Spleen (tissue), 11 donors: Measurements from ENCODE around the gene MACROD2. TPM values are rescaled to one million over a fixed set of nuclear protein-coding genes. Genes with fewer than 3 reads are reported as not detected.

ENCODE experiments used
- DNase-seq: peaks from one replicate; pipeline ENCODE4 v3.0.0-alpha.2; 2020
- H3K27ac ChIP-seq, 8 donors: fragments of 200-600 bp; sonication (generic) in 7 of 8; 1 replicate in 4 of 8; 2 replicates in 4 of 8; pipeline versions ENCODE4 v1.5.0 to v1.8.0; 2016 to 2021; ENCODE audit warnings: inconsistent platforms in 4 of 8, mild to moderate bottlenecking in 4 of 8, moderate library complexity in 1 of 8
- H3K27me3 ChIP-seq, 7 donors: fragments of 200-600 bp; sonication (generic) in 6 of 7; replicated peaks in 1 of 7; 1 replicate in 4 of 7; 2 replicates in 3 of 7; pipeline versions ENCODE4 v1.5.0 to v1.8.0; 2016 to 2021; ENCODE audit warnings: inconsistent platforms in 3 of 7, mild to moderate bottlenecking in 1 of 7
- H3K36me3 ChIP-seq, 6 donors: fragments of 200-600 bp; sonication (generic) in 5 of 6; 1 replicate in 4 of 6; 2 replicates in 2 of 6; pipeline versions ENCODE4 v1.5.0 to v1.8.0; 2016 to 2021; ENCODE audit warnings: inconsistent platforms in 2 of 6
- H3K4me1 ChIP-seq, 6 donors: fragments of 200-600 bp; sonication (generic) in 5 of 6; 1 replicate in 3 of 6; 2 replicates in 3 of 6; pipeline versions ENCODE4 v1.5.0 to v1.8.0; 2016 to 2021; ENCODE audit warnings: inconsistent platforms in 3 of 6
- H3K4me3 ChIP-seq, 8 donors: fragments of 200-600 bp; sonication (generic) in 7 of 8; 1 replicate in 4 of 8; 2 replicates in 4 of 8; pipeline versions ENCODE4 v1.5.0 to v1.8.0; 2016 to 2021; ENCODE audit warnings: inconsistent platforms in 4 of 8, mild to moderate bottlenecking in 4 of 8, moderate library complexity in 2 of 8
- H3K9me3 ChIP-seq, 8 donors: fragments of 200-600 bp; sonication (generic) in 7 of 8; 1 replicate in 4 of 8; 2 replicates in 4 of 8; pipeline versions ENCODE4 v1.5.0 to v1.8.0; 2016 to 2021; ENCODE audit warnings: inconsistent platforms in 4 of 8
- CTCF ChIP-seq, 11 experiments: fragments of 200-600 bp in 7 of 11; fragments of 450-650 bp in 4 of 11; sonication (generic) in 4 of 11; IDR thresholded peaks in 8 of 11; conservative IDR thresholded peaks in 3 of 11; 1 replicate in 7 of 11; 2 replicates in 4 of 11; pipeline versions ENCODE4 v1.4.0 to v1.8.0; 2016 to 2021; ENCODE audit warnings: antibody characterized with exemption in 11 of 11, inconsistent platforms in 4 of 11, mild to moderate bottlenecking in 1 of 11
- POLR2A ChIP-seq, 3 donors: fragments of 450-650 bp; IDR thresholded peaks; one replicate each; pipeline ENCODE4 v1.5.1; 2017; ENCODE audit warnings: antibody characterized with exemption in 3 of 3, mild to moderate bottlenecking in 1 of 3
- POLR2AphosphoS5 ChIP-seq, 3 donors: sonication (generic); formaldehyde crosslinking; IDR thresholded peaks; one replicate each; pipeline ENCODE4 v1.5.1; 2017; ENCODE audit warnings: antibody characterized with exemption in 3 of 3
- WGBS, 5 donors: extraction: QIAGEN DNeasy Blood & Tissue Kit in 3 of 5; methylation state at CpG; one replicate each; pipeline versions ENCODE4 v1.1.5 to v1.1.7; 2013 to 2018; 5-methylcytosine and 5-hydroxymethylcytosine counted together
- intact Hi-C: fragments of 100-400 bp; cut with DNase I; formaldehyde crosslinking; loops from one replicate; pipeline ENCODE4 v1.15.0; 2023; ENCODE audit warnings: low total_unique reads
- polyA plus RNA-seq, 3 donors: library from polyadenylated mRNA; stranded (reverse); fragments of 200-250 nt; gene quantifications; one replicate each; pipeline ENCODE4 v1.2.1, GENCODE V29; 2013
- total RNA-seq, 7 donors: library from RNA; depleted of rRNA in 3 of 7; stranded (reverse); fragments of >200 nt in 3 of 7; fragmentation: NEBNext Ultra II Directional in 4 of 7; extraction: Animal tissue kit (Norgen Biotek cat#: 25700) in 4 of 7; gene quantifications; one replicate each; pipeline versions ENCODE4 v1.1.0 to v1.2.1, GENCODE V29; 2016 to 2021
- donor health status: healthy with polysubstance abuse.
- donor health status: DM: no; HTN: no; CAD: no; lungs with moderate emphysema.
- donor health status: DM: no; HTN: no; CAD: no.
- donor health status: Bipolar disorder and iron deficiency.
- donor health status: healthy.
- donor health status: DM: no; HTN: no; CAD: no.
- donor health status: DM: yes; HTN: yes; CAD: no.

MACROD2 gene
- total and polyA plus RNA-seq, 10 donors, result 1.5 to 4.7 (median 3.4) TPM

GRCh38 chr20:15576411-15576810 is 1581.1 kb downstream of the MACROD2 start:
- H3K36me3 ChIP-seq, result no peaks in the 10 kb centered on the region
- no peak for DNase-seq
- H3K27me3 ChIP-seq, result no peaks in the 10 kb centered on the region
- TF ChIP-seq POLR2AphosphoS5 (IDR thresholded peaks at IDR 0.05), result no peak
- no peak for TF ChIP-seq POLR2A (IDR thresholded peaks at IDR 0.05)
- no peak for TF ChIP-seq CTCF (IDR thresholded peaks at IDR 0.05 in 8 of 11, conservative IDR thresholded peaks at IDR 0.05 in 3 of 11)
- no peak overlapping the region for H3K27ac ChIP-seq
- H3K4me3 ChIP-seq, result no peak overlapping the region
- H3K9me3 ChIP-seq, result no peaks in the 10 kb centered on the region
- H3K4me1 ChIP-seq, result no peaks in the 10 kb centered on the region
- intact Hi-C loops, result no loop called here

DNA sequence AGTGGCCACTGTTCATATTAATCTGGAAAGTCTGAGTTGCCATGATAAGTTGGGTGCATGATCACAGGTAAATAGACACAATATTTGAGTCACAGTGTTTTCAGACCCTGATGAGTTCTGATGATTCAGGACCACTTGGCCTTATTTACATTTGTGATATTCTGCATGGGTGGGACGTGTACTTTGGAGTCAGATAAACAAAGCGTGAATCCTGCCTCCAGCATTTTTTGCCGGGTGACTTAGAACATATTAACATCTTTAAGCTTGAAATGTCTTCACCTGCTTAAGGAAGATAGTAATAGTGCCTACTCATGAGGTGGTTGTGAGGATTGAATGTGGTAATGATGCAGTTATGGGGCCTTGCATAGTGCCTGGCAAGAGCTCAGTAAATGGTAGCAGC is 1582.8 kb downstream of the MACROD2 start:
- no peak for DNase-seq
- WGBS, 5 donors, result 81 to 94% (median 87%) methylated on average over 3 of the region's 3 CpGs
- no peaks in the 10 kb centered on the region for H3K9me3 ChIP-seq
- H3K27me3 ChIP-seq, result no peaks in the 10 kb centered on the region
- H3K4me1 ChIP-seq, result no peaks in the 10 kb centered on the region
- intact Hi-C loops, result no loop called here
- H3K27ac ChIP-seq, result no peak overlapping the region
- H3K36me3 ChIP-seq, result no peaks in the 10 kb centered on the region
- H3K4me3 ChIP-seq, result no peak overlapping the region
- TF ChIP-seq POLR2AphosphoS5 (IDR thresholded peaks at IDR 0.05) (no peak), CTCF (IDR thresholded peaks at IDR 0.05 in 8 of 11, conservative IDR thresholded peaks at IDR 0.05 in 3 of 11) (no peak), POLR2A (IDR thresholded peaks at IDR 0.05) (no peak)

DNA sequence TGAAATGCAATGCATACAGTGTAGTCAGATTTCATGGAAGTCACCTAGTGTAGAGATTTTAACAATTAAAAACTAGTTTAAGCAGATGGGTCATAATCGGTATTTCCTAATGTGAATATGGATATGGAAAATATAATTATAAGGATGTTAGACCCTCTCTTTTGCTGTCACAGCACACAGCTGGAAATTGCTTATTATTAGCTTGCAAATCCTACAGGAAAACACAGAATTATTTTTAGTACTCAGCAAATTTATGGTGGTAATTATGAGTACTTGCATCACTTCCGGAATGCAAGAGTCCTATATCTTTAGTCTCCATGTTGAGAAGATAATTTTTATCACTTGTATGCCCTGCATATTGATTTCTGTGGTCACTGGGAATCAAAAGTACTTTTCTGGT is 1584.4 kb downstream of the MACROD2 start:
- H3K27ac ChIP-seq, result no peak overlapping the region
- no peak for DNase-seq
- intact Hi-C loops, result no loop called here
- no peaks in the 10 kb centered on the region for H3K27me3 ChIP-seq
- TF ChIP-seq POLR2A (IDR thresholded peaks at IDR 0.05), result no peak
- no peak for TF ChIP-seq CTCF (IDR thresholded peaks at IDR 0.05 in 8 of 11, conservative IDR thresholded peaks at IDR 0.05 in 3 of 11)
- TF ChIP-seq POLR2AphosphoS5 (IDR thresholded peaks at IDR 0.05), result no peak
- no peaks in the 10 kb centered on the region for H3K9me3 ChIP-seq
- H3K4me1 ChIP-seq, result no peaks in the 10 kb centered on the region
- no peaks in the 10 kb centered on the region for H3K36me3 ChIP-seq
- H3K4me3 ChIP-seq, result no peak overlapping the region
- WGBS, 5 donors, result 66 to 77% (median 73%) methylated on average over 2 of the region's 2 CpGs

- TF ChIP-seq POLR2AphosphoS5 (IDR thresholded peaks at IDR 0.05), result no peak
- no peak for TF ChIP-seq CTCF (IDR thresholded peaks at IDR 0.05 in 8 of 11, conservative IDR thresholded peaks at IDR 0.05 in 3 of 11)
- TF ChIP-seq POLR2A (IDR thresholded peaks at IDR 0.05), result no peak
- no peak for DNase-seq
- Histone ChIP-seq H3K27me3 (no peaks in the 10 kb centered on the region), H3K9me3 (no peaks in the 10 kb centered on the region), H3K27ac (no peak overlapping the region), H3K4me1 (no peaks in the 10 kb centered on the region), H3K4me3 (no peak overlapping the region), H3K36me3 (no peaks in the 10 kb centered on the region)
- WGBS, 5 donors, result 65 to 82% (median 76%) methylated on average over 5 of the region's 5 CpGs
- intact Hi-C loops, result no loop called here
Measured at GRCh38 chr20:15582146-15582760, 1586.9 kb downstream of the MACROD2 start.
